ENCODE results near the gene JRKL.
A peak's percentile ranks its signal among the peaks of the same experiment; 100 is the strongest.
"Not testable (repeated sequence)": the region's sequence is repeated elsewhere in the genome, so short reads cannot be mapped to it uniquely, and the experiment has no call there.

The JRKL gene

GRCh38 chr11:96400697-96401096, 10.9 kb downstream of the JRKL start:
- H3K4ac ChIP-seq (ENCODE audit: low read length), result no peak overlapping the region
- no peak overlapping the region for H2BK12ac ChIP-seq (ENCODE audit: low read length)

GRCh38 chr11:96411412-96411811, 21.6 kb downstream of the JRKL start:
- peak overlapping the region in 1 of 2 donors; percentile 32 for H3K4me3 ChIP-seq (ENCODE audit: low read length in 2 of 2)
- WGBS, 2 donors (ENCODE audit: extremely low coverage in 2 of 2, insufficient read length in 2 of 2, insufficient replicate concordance in 1 of 2), result 100% methylated on average over 1 of the region's 18 CpGs; no CpG with 5 or more reads in 1 of the 2 donors

More at GRCh38 chr11:96400697-96401096, 10.9 kb downstream of the JRKL start:
- H2BK5ac ChIP-seq (ENCODE audit: low read length), result no peak overlapping the region
- no peak overlapping the region for H3K23ac ChIP-seq (ENCODE audit: low read depth, low read length, poor library complexity)
- no peaks in the 10 kb centered on the region for H3K27me3 ChIP-seq (ENCODE audit: control insufficient read depth in 3 of 3, insufficient read depth in 3 of 3, low read depth in 1 of 3, low read length in 3 of 3)
- no peak overlapping the region for H3K9ac ChIP-seq (ENCODE audit: low read depth, low read length, poor library complexity)
- H3K14ac ChIP-seq (ENCODE audit: low read length), result no peak overlapping the region
- no peak overlapping the region for H4K91ac ChIP-seq (ENCODE audit: low read depth, low read length, poor library complexity)
- no peak overlapping the region for H2AK5ac ChIP-seq (ENCODE audit: low read depth, low read length)
- DNase-seq (ENCODE audit: low spot score), result no peak
- no peak overlapping the region for H3K18ac ChIP-seq (ENCODE audit: low read length)
- H3K4me3 ChIP-seq (ENCODE audit: low read length in 2 of 2), result no peak overlapping the region
- no peak overlapping the region for H2AFZ ChIP-seq (ENCODE audit: low read length)
- no peak overlapping the region for H4K8ac ChIP-seq (ENCODE audit: low read depth, low read length)
- H3K4me1 ChIP-seq (ENCODE audit: control insufficient read depth in 2 of 2, insufficient read depth in 1 of 2, low read depth in 1 of 2, low read length in 2 of 2), result no peaks in the 10 kb centered on the region
- no peak overlapping the region for H3K27ac ChIP-seq (replicated peaks; ENCODE audit: low read length)
- H2BK120ac ChIP-seq (ENCODE audit: low read depth, low read length), result no peak overlapping the region
- no CpG with 5 or more reads among the region's 1 CpG for WGBS, 2 donors (ENCODE audit: extremely low coverage in 2 of 2, insufficient read length in 2 of 2, insufficient replicate concordance in 1 of 2)
- H2BK15ac ChIP-seq (ENCODE audit: low read length), result no peak overlapping the region
- no peaks in the 10 kb centered on the region for H3K36me3 ChIP-seq (replicated peaks in 1 of 2; ENCODE audit: control insufficient read depth in 2 of 2, insufficient read depth in 2 of 2, low read length in 2 of 2)
- no peak overlapping the region for H3K4me2 ChIP-seq (ENCODE audit: insufficient read depth, low read length, poor library complexity, severe bottlenecking)
- H3K9me3 ChIP-seq (replicated peaks in 1 of 2; ENCODE audit: control insufficient read depth in 2 of 2, insufficient read depth in 1 of 2, low read depth in 1 of 2, low read length in 2 of 2), result peaks cover 0 to 4% of the 10 kb centered on the region in 2 donors
- no peaks in the 10 kb centered on the region for H3K79me1 ChIP-seq (ENCODE audit: low read depth, low read length)

GRCh38 chr11:96412761-96413381, 23.1 kb downstream of the JRKL start:
- peak overlapping the region; percentile 95 for H3K4ac ChIP-seq (ENCODE audit: low read length)
- H4K8ac ChIP-seq (ENCODE audit: low read depth, low read length), result no peak overlapping the region

More at GRCh38 chr11:96411412-96411811, 21.6 kb downstream of the JRKL start:
- not testable (repeated sequence) for H3K36me3 ChIP-seq (replicated peaks in 1 of 2; ENCODE audit: control insufficient read depth in 2 of 2, insufficient read depth in 2 of 2, low read length in 2 of 2); H3K4ac ChIP-seq (ENCODE audit: low read length); H4K8ac ChIP-seq (ENCODE audit: low read depth, low read length); H3K27ac ChIP-seq (replicated peaks; ENCODE audit: low read length); H2BK15ac ChIP-seq (ENCODE audit: low read length); H3K18ac ChIP-seq (ENCODE audit: low read length); H3K79me1 ChIP-seq (ENCODE audit: low read depth, low read length); H3K4me2 ChIP-seq (ENCODE audit: insufficient read depth, low read length, poor library complexity, severe bottlenecking); H4K91ac ChIP-seq (ENCODE audit: low read depth, low read length, poor library complexity); H2AK5ac ChIP-seq (ENCODE audit: low read depth, low read length); H2BK120ac ChIP-seq (ENCODE audit: low read depth, low read length); H3K4me1 ChIP-seq (ENCODE audit: control insufficient read depth in 2 of 2, insufficient read depth in 1 of 2, low read depth in 1 of 2, low read length in 2 of 2); H3K9ac ChIP-seq (ENCODE audit: low read depth, low read length, poor library complexity); DNase-seq (ENCODE audit: low spot score); H3K14ac ChIP-seq (ENCODE audit: low read length); H3K9me3 ChIP-seq (replicated peaks in 1 of 2; ENCODE audit: control insufficient read depth in 2 of 2, insufficient read depth in 1 of 2, low read depth in 1 of 2, low read length in 2 of 2); H2BK5ac ChIP-seq (ENCODE audit: low read length); H3K27me3 ChIP-seq (ENCODE audit: control insufficient read depth in 3 of 3, insufficient read depth in 3 of 3, low read depth in 1 of 3, low read length in 3 of 3); H3K23ac ChIP-seq (ENCODE audit: low read depth, low read length, poor library complexity); H2BK12ac ChIP-seq (ENCODE audit: low read length)
- peak overlapping the region; percentile 76 for H2AFZ ChIP-seq (ENCODE audit: low read length)

GRCh38 chr11:96413408-96413807, 23.6 kb downstream of the JRKL start:
- Histone ChIP-seq H4K91ac (ENCODE audit: low read depth, low read length, poor library complexity) (no peak overlapping the region), H3K9ac (ENCODE audit: low read depth, low read length, poor library complexity) (no peak overlapping the region), H3K4ac (ENCODE audit: low read length) (no peak overlapping the region), H3K4me2 (ENCODE audit: insufficient read depth, low read length, poor library complexity, severe bottlenecking) (no peak overlapping the region), H2BK15ac (ENCODE audit: low read length) (no peak overlapping the region), H3K4me3 (ENCODE audit: low read length in 2 of 2) (no peak overlapping the region), H3K4me1 (ENCODE audit: control insufficient read depth in 2 of 2, insufficient read depth in 1 of 2, low read depth in 1 of 2, low read length in 2 of 2) (no peaks in the 10 kb centered on the region), H3K27me3 (ENCODE audit: control insufficient read depth in 3 of 3, insufficient read depth in 3 of 3, low read depth in 1 of 3, low read length in 3 of 3) (no peaks in the 10 kb centered on the region), H3K9me3 (replicated peaks in 1 of 2; ENCODE audit: control insufficient read depth in 2 of 2, insufficient read depth in 1 of 2, low read depth in 1 of 2, low read length in 2 of 2) (peaks cover 0 to 3% of the 10 kb centered on the region in 2 donors), H2AK5ac (ENCODE audit: low read depth, low read length) (no peak overlapping the region), H3K23ac (ENCODE audit: low read depth, low read length, poor library complexity) (no peak overlapping the region), H2BK120ac (ENCODE audit: low read depth, low read length) (no peak overlapping the region), H4K8ac (ENCODE audit: low read depth, low read length) (no peak overlapping the region), H3K14ac (ENCODE audit: low read length) (no peak overlapping the region), H3K36me3 (replicated peaks in 1 of 2; ENCODE audit: control insufficient read depth in 2 of 2, insufficient read depth in 2 of 2, low read length in 2 of 2) (no peaks in the 10 kb centered on the region), H3K27ac (replicated peaks; ENCODE audit: low read length) (no peak overlapping the region), H3K18ac (ENCODE audit: low read length) (no peak overlapping the region), H2BK12ac (ENCODE audit: low read length) (no peak overlapping the region), H2AFZ (ENCODE audit: low read length) (peak overlapping the region; percentile 53), H3K79me1 (ENCODE audit: low read depth, low read length) (no peaks in the 10 kb centered on the region), H2BK5ac (ENCODE audit: low read length) (no peak overlapping the region)
- DNase-seq (ENCODE audit: low spot score), result no peak

More at GRCh38 chr11:96412761-96413381, 23.1 kb downstream of the JRKL start:
- Histone ChIP-seq H2AFZ (ENCODE audit: low read length) (peak overlapping the region; percentile 53), H3K4me3 (ENCODE audit: low read length in 2 of 2) (no peak overlapping the region), H3K27ac (replicated peaks; ENCODE audit: low read length) (no peak overlapping the region), H2BK120ac (ENCODE audit: low read depth, low read length) (no peak overlapping the region), H3K36me3 (replicated peaks in 1 of 2; ENCODE audit: control insufficient read depth in 2 of 2, insufficient read depth in 2 of 2, low read length in 2 of 2) (no peaks in the 10 kb centered on the region), H3K9ac (ENCODE audit: low read depth, low read length, poor library complexity) (no peak overlapping the region), H3K18ac (ENCODE audit: low read length) (peak overlapping the region; percentile 19), H3K27me3 (ENCODE audit: control insufficient read depth in 3 of 3, insufficient read depth in 3 of 3, low read depth in 1 of 3, low read length in 3 of 3) (no peaks in the 10 kb centered on the region), H3K23ac (ENCODE audit: low read depth, low read length, poor library complexity) (no peak overlapping the region), H3K9me3 (replicated peaks in 1 of 2; ENCODE audit: control insufficient read depth in 2 of 2, insufficient read depth in 1 of 2, low read depth in 1 of 2, low read length in 2 of 2) (peaks cover 0 to 3% of the 10 kb centered on the region in 2 donors), H2BK5ac (ENCODE audit: low read length) (no peak overlapping the region), H3K14ac (ENCODE audit: low read length) (no peak overlapping the region), H3K4me1 (ENCODE audit: control insufficient read depth in 2 of 2, insufficient read depth in 1 of 2, low read depth in 1 of 2, low read length in 2 of 2) (no peaks in the 10 kb centered on the region), H2AK5ac (ENCODE audit: low read depth, low read length) (no peak overlapping the region), H3K79me1 (ENCODE audit: low read depth, low read length) (no peaks in the 10 kb centered on the region), H2BK15ac (ENCODE audit: low read length) (no peak overlapping the region), H2BK12ac (ENCODE audit: low read length) (peak overlapping the region; percentile 11), H3K4me2 (ENCODE audit: insufficient read depth, low read length, poor library complexity, severe bottlenecking) (no peak overlapping the region), H4K91ac (ENCODE audit: low read depth, low read length, poor library complexity) (no peak overlapping the region)
- WGBS, 2 donors (ENCODE audit: extremely low coverage in 2 of 2, insufficient read length in 2 of 2, insufficient replicate concordance in 1 of 2), result no CpG with 5 or more reads among the region's 1 CpG
- DNase-seq (ENCODE audit: low spot score), result no peak

Measured in neuronal stem cell (in vitro differentiated cells).